ENCODE results near the gene VWCE. TPM values are rescaled to one million over a fixed set of nuclear protein-coding genes. Genes with fewer than 3 reads are reported as not detected.

VWCE gene
- total RNA-seq, 1 experiment from 2014 or later: 1.1 TPM

Other genes starting within 250 kb of the VWCE start
- gene CD5, start 192.8 kb downstream of the VWCE start, total RNA-seq (2022): not detected in 2 replicates
- gene VPS37C, start 133.9 kb downstream of the VWCE start, total RNA-seq (2022): 20.5 and 23.3 TPM in 2 replicates
- not detected in 2 replicates for gene PGA3, start 91.8 kb downstream of the VWCE start, total RNA-seq (2022)
- gene PGA4, start 73.0 kb downstream of the VWCE start, total RNA-seq (2022): not detected in 2 replicates
- not detected in 2 replicates for gene PGA5, start 54.1 kb downstream of the VWCE start, total RNA-seq (2022)
- 172 and 188 TPM in 2 replicates for gene DDB1, start 37.8 kb upstream of the VWCE start, total RNA-seq (2022)
- gene TKFC, start 37.9 kb upstream of the VWCE start, total RNA-seq (2022): 79.7 and 93.7 TPM in 2 replicates
- 28.4 and 28.8 TPM in 2 replicates for gene CYB561A3, start 66.6 kb upstream of the VWCE start, total RNA-seq (2022)
- 39.9 and 46.5 TPM in 2 replicates for gene TMEM138, start 67.1 kb upstream of the VWCE start, total RNA-seq (2022)
- 3.2 and 4.0 TPM in 2 replicates for gene TMEM216, start 97.3 kb upstream of the VWCE start, total RNA-seq (2022)
- 99.9 and 111 TPM in 2 replicates for gene CPSF7, start 134.7 kb upstream of the VWCE start, total RNA-seq (2022)
- gene SDHAF2, start 134.8 kb upstream of the VWCE start, total RNA-seq (2022): 30.1 and 34.6 TPM in 2 replicates
- not detected in 2 replicates for gene LRRC10B, start 213.4 kb upstream of the VWCE start, total RNA-seq (2022)

Data from MCF 10A (cell line).